BLaER1 treated with 17β-estradiol and CSF1 and Interleukin-3, amounts not matched to agents 10 nM and 100 nM (cell line): ENCODE data around the gene HSPA4L.
A peak's percentile ranks its signal among the peaks of the same experiment; 100 is the strongest.

ENCODE experiments used
- H3K27ac ChIP-seq, 11 experiments: shearing (Covaris generic); formaldehyde crosslinking; 2 replicates each; pipeline ENCODE4 v1.8.1; 2022
- H3K27me3 ChIP-seq, 11 experiments: shearing (Covaris generic); formaldehyde crosslinking; 2 replicates each; pipeline ENCODE4 v1.8.1; 2022
- H3K36me3 ChIP-seq, 11 experiments: shearing (Covaris generic); formaldehyde crosslinking; 2 replicates each; pipeline ENCODE4 v1.8.1; 2022
- H3K4me1 ChIP-seq, 10 experiments: shearing (Covaris generic); formaldehyde crosslinking; 2 replicates each; pipeline ENCODE4 v1.8.1; 2022
- H3K4me2 ChIP-seq, 11 experiments: shearing (Covaris generic); formaldehyde crosslinking; 2 replicates each; pipeline ENCODE4 v1.8.1; 2022
- H3K4me3 ChIP-seq, 10 experiments: shearing (Covaris generic); formaldehyde crosslinking; 2 replicates each; pipeline ENCODE4 v1.8.1; 2022
- H3K9ac ChIP-seq, 11 experiments: shearing (Covaris generic); formaldehyde crosslinking; 2 replicates each; pipeline ENCODE4 v1.8.1; 2022
- H3K9me3 ChIP-seq, 11 experiments: shearing (Covaris generic); formaldehyde crosslinking; replicated peaks in 1 of 11; 2 replicates each; pipeline ENCODE4 v1.8.1; 2022
- H4K20me1 ChIP-seq, 11 experiments: shearing (Covaris generic); formaldehyde crosslinking; 2 replicates each; pipeline ENCODE4 v1.8.1; 2022
- Cebpa-rat ChIP-seq, 11 experiments: shearing (Covaris generic); IDR thresholded peaks; 2 replicates each; pipeline ENCODE4 v1.8.1; 2022

The HSPA4L gene

GRCh38 chr4:127809173-127809800 lies 27.2 kb downstream of the HSPA4L start:
- Histone ChIP-seq H3K9me3 (no peaks in the 10 kb centered on the region), H4K20me1 (no peaks in the 10 kb centered on the region), H3K4me2 (no peak overlapping the region), H3K27ac (no peak overlapping the region), H3K4me1 (no peaks in the 10 kb centered on the region), H3K36me3 (no peaks in the 10 kb centered on the region), H3K4me3 (no peak overlapping the region), H3K27me3 (no peaks in the 10 kb centered on the region), H3K9ac (no peak overlapping the region)
- no peak for TF ChIP-seq Cebpa-rat (IDR thresholded peaks at IDR 0.05)

GRCh38 chr4:127810551-127810950 lies 28.4 kb downstream of the HSPA4L start:
- Histone ChIP-seq H3K9ac (no peak overlapping the region), H4K20me1 (no peaks in the 10 kb centered on the region), H3K36me3 (no peaks in the 10 kb centered on the region), H3K4me2 (no peak overlapping the region), H3K9me3 (no peaks in the 10 kb centered on the region), H3K4me3 (no peak overlapping the region), H3K27ac (no peak overlapping the region), H3K27me3 (no peaks in the 10 kb centered on the region), H3K4me1 (no peaks in the 10 kb centered on the region)
- no peak for TF ChIP-seq Cebpa-rat (IDR thresholded peaks at IDR 0.05)

GRCh38 chr4:127822430-127822829 lies 40.3 kb downstream of the HSPA4L start:
- H3K9me3 ChIP-seq = no peaks in the 10 kb centered on the region
- no peak for TF ChIP-seq Cebpa-rat (IDR thresholded peaks at IDR 0.05)
- H3K9ac ChIP-seq = no peak overlapping the region
- H3K36me3 ChIP-seq = no peaks in the 10 kb centered on the region
- H3K4me3 ChIP-seq = no peak overlapping the region
- H3K4me2 ChIP-seq = no peak overlapping the region
- H4K20me1 ChIP-seq = no peaks in the 10 kb centered on the region
- no peak overlapping the region for H3K27ac ChIP-seq
- no peaks in the 10 kb centered on the region for H3K4me1 ChIP-seq
- no peaks in the 10 kb centered on the region for H3K27me3 ChIP-seq

- Histone ChIP-seq H3K27ac (no peak overlapping the region), H3K4me1 (peaks cover 0 to 9% (median 2%) of the 10 kb centered on the region in 10 experiments; a peak in 4 of 20 replicates), H3K4me2 (no peak overlapping the region), H3K27me3 (no peaks in the 10 kb centered on the region), H3K9ac (no peak overlapping the region), H3K4me3 (no peak overlapping the region), H3K36me3 (no peaks in the 10 kb centered on the region), H3K9me3 (no peaks in the 10 kb centered on the region), H4K20me1 (no peaks in the 10 kb centered on the region)
- no peak for TF ChIP-seq Cebpa-rat (IDR thresholded peaks at IDR 0.05)
Measured at GRCh38 chr4:127828121-127828520, 46.0 kb downstream of the HSPA4L start.

GRCh38 chr4:127829014-127829413 lies 46.9 kb downstream of the HSPA4L start:
- Histone ChIP-seq H3K9me3 (no peaks in the 10 kb centered on the region), H3K27me3 (no peaks in the 10 kb centered on the region), H3K4me2 (no peak overlapping the region), H3K4me1 (peaks cover 0 to 9% (median 2%) of the 10 kb centered on the region in 10 experiments; a peak in 4 of 20 replicates), H4K20me1 (no peaks in the 10 kb centered on the region), H3K4me3 (no peak overlapping the region), H3K9ac (no peak overlapping the region), H3K36me3 (no peaks in the 10 kb centered on the region), H3K27ac (no peak overlapping the region)
- no peak for TF ChIP-seq Cebpa-rat (IDR thresholded peaks at IDR 0.05)

GRCh38 chr4:127832585-127832984 lies 50.5 kb downstream of the HSPA4L start:
- no peak overlapping the region for H3K27ac ChIP-seq
- no peak overlapping the region for H3K4me3 ChIP-seq
- no peaks in the 10 kb centered on the region for H3K27me3 ChIP-seq
- H4K20me1 ChIP-seq = no peaks in the 10 kb centered on the region
- H3K9me3 ChIP-seq = no peaks in the 10 kb centered on the region
- peaks cover 0 to 9% (median 2%) of the 10 kb centered on the region in 10 experiments; a peak in 4 of 20 replicates for H3K4me1 ChIP-seq
- H3K36me3 ChIP-seq = no peaks in the 10 kb centered on the region
- no peak for TF ChIP-seq Cebpa-rat (IDR thresholded peaks at IDR 0.05)
- peak overlapping the region in 1 of 11 experiments; percentile 9; a peak in 2 of 22 replicates for H3K4me2 ChIP-seq
- no peak overlapping the region for H3K9ac ChIP-seq

- peaks cover 12 to 40% (median 29%) of the 10 kb centered on the region in 11 experiments for H3K9me3 ChIP-seq
- H3K4me1 ChIP-seq = no peaks in the 10 kb centered on the region
- no peaks in the 10 kb centered on the region for H3K27me3 ChIP-seq
- no peak overlapping the region for H3K9ac ChIP-seq
- no peaks in the 10 kb centered on the region for H4K20me1 ChIP-seq
- no peak overlapping the region for H3K27ac ChIP-seq
- no peak overlapping the region for H3K4me2 ChIP-seq
- peaks cover 0 to 9% (median 0%) of the 10 kb centered on the region in 11 experiments; a peak in 2 of 22 replicates for H3K36me3 ChIP-seq
- TF ChIP-seq Cebpa-rat (IDR thresholded peaks at IDR 0.05) = no peak
- H3K4me3 ChIP-seq = no peak overlapping the region
Measured at GRCh38 chr4:127843704-127844600, 61.8 kb downstream of the HSPA4L start.

GRCh38 chr4:127844601-127845116 lies 62.5 kb downstream of the HSPA4L start:
- Histone ChIP-seq H3K27me3 (no peaks in the 10 kb centered on the region), H3K4me3 (no peak overlapping the region), H3K4me1 (no peaks in the 10 kb centered on the region), H3K36me3 (peaks cover 0 to 9% (median 0%) of the 10 kb centered on the region in 11 experiments; a peak in 3 of 22 replicates), H3K9ac (no peak overlapping the region), H4K20me1 (no peaks in the 10 kb centered on the region), H3K27ac (no peak overlapping the region), H3K4me2 (no peak overlapping the region), H3K9me3 (peaks cover 19 to 47% (median 35%) of the 10 kb centered on the region in 11 experiments)
- TF ChIP-seq Cebpa-rat (IDR thresholded peaks at IDR 0.05) = no peak

GRCh38 chr4:127846061-127846460 lies 63.9 kb downstream of the HSPA4L start:
- Histone ChIP-seq H3K9ac (no peak overlapping the region), H3K4me2 (no peak overlapping the region), H3K27me3 (no peaks in the 10 kb centered on the region), H4K20me1 (no peaks in the 10 kb centered on the region), H3K27ac (no peak overlapping the region), H3K4me3 (no peak overlapping the region), H3K9me3 (peaks cover 33 to 61% (median 49%) of the 10 kb centered on the region in 11 experiments), H3K36me3 (peaks cover 0 to 11% (median 0%) of the 10 kb centered on the region in 11 experiments; a peak in 5 of 22 replicates), H3K4me1 (no peaks in the 10 kb centered on the region)
- TF ChIP-seq Cebpa-rat (IDR thresholded peaks at IDR 0.05) = no peak
